CD14-positive monocyte (primary cell): Measurements from ENCODE around the gene UGT1A10. TPM values are rescaled to one million over a fixed set of nuclear protein-coding genes. Genes with fewer than 3 reads are reported as not detected.

Experiments
- DNase-seq, 3 donors: peaks; one replicate each; pipeline ENCODE4 v3.0.0-alpha.2; 2011 to 2022
- H2AFZ ChIP-seq: 2 replicates; pipeline ENCODE4 v1.6.0; 2012; ENCODE audit warnings: mild to moderate bottlenecking, low read depth, low read length, inconsistent platforms; ENCODE audit not compliant: insufficient read depth, poor library complexity, severe bottlenecking
- H3K27ac ChIP-seq, 2 donors: 1 replicate in 1 of 2; 2 replicates in 1 of 2; pipeline ENCODE4 v1.5.1; 2012 to 2013; ENCODE audit warnings: low read length in 2 of 2, control low read depth in 1 of 2, inconsistent platforms in 1 of 2, low read depth in 1 of 2, mild to moderate bottlenecking in 1 of 2
- H3K27me3 ChIP-seq, 2 donors: one replicate each; pipeline versions ENCODE4 v1.6.0 to v1.6.1; 2011 to 2013; ENCODE audit warnings: low read length in 2 of 2; ENCODE audit not compliant: control insufficient read depth in 2 of 2, insufficient read depth in 2 of 2
- H3K36me3 ChIP-seq, 2 donors: replicated peaks in 1 of 2; 1 replicate in 1 of 2; 2 replicates in 1 of 2; pipeline versions ENCODE4 v1.5.1 to v1.6.1; 2012 to 2013; ENCODE audit warnings: low read length in 2 of 2, control low read depth in 1 of 2, inconsistent platforms in 1 of 2, mild to moderate bottlenecking in 1 of 2; ENCODE audit not compliant: insufficient read depth in 2 of 2, control insufficient read depth in 1 of 2
- H3K4me1 ChIP-seq, 2 donors: 1 replicate in 1 of 2; 2 replicates in 1 of 2; pipeline versions ENCODE4 v1.5.1 to v1.6.1; 2012 to 2013; ENCODE audit warnings: low read length in 2 of 2, control low read depth in 1 of 2, inconsistent platforms in 1 of 2, mild to moderate bottlenecking in 1 of 2, moderate library complexity in 1 of 2; ENCODE audit not compliant: insufficient read depth in 2 of 2, control insufficient read depth in 1 of 2
- H3K4me2 ChIP-seq: replicated peaks from 2 replicates; pipeline ENCODE3; 2012; ENCODE audit warnings: low read length, moderate library complexity, mild to moderate bottlenecking; ENCODE audit not compliant: poor library complexity, severe bottlenecking; ENCODE audit errors: extremely low read depth
- H3K4me3 ChIP-seq, 3 experiments: fragments of 200-600 bp in 1 of 3; sonication (generic) in 1 of 3; replicated peaks in 1 of 3; 1 replicate in 2 of 3; 2 replicates in 1 of 3; pipeline ENCODE4 v1.5.1; 2011 to 2013; ENCODE audit warnings: low read length in 3 of 3, mild to moderate bottlenecking in 3 of 3, control low read depth in 2 of 3, low read depth in 2 of 3, inconsistent platforms in 1 of 3, moderate library complexity in 1 of 3
- H3K79me2 ChIP-seq: 2 replicates; pipeline ENCODE4 v1.6.0; 2012; ENCODE audit warnings: mild to moderate bottlenecking, control low read depth, inconsistent platforms, low read length, moderate library complexity; ENCODE audit not compliant: insufficient read depth
- H3K9ac ChIP-seq: 2 replicates; pipeline ENCODE4 v1.6.0; 2017; ENCODE audit warnings: low read length, mild to moderate bottlenecking; ENCODE audit not compliant: insufficient read depth, poor library complexity, severe bottlenecking
- H3K9me3 ChIP-seq, 2 donors: replicated peaks in 1 of 2; 1 replicate in 1 of 2; 2 replicates in 1 of 2; pipeline versions ENCODE4 v1.5.1 to v1.6.1; 2012 to 2013; ENCODE audit warnings: low read length in 2 of 2, control low read depth in 1 of 2; ENCODE audit not compliant: control insufficient read depth in 1 of 2, insufficient read depth in 1 of 2
- H4K20me1 ChIP-seq: 2 replicates; pipeline ENCODE4 v1.6.0; 2012; ENCODE audit warnings: mild to moderate bottlenecking, low read length, control low read depth, moderate library complexity; ENCODE audit not compliant: insufficient read depth
- H3K27ac Mint-ChIP-seq, 7 donors: one replicate each; pipeline ENCODE4 v1.8.0; 2020; ENCODE audit warnings: mild to moderate bottlenecking in 7 of 7, mixed read lengths in 7 of 7, moderate library complexity in 6 of 7, inconsistent platforms in 2 of 7
- H3K27me3 Mint-ChIP-seq, 3 donors: one replicate each; pipeline ENCODE4 v1.8.0; 2021 to 2022; ENCODE audit warnings: low read depth in 3 of 3, mild to moderate bottlenecking in 3 of 3, mixed read lengths in 3 of 3, moderate library complexity in 3 of 3, inconsistent platforms in 1 of 3
- H3K36me3 Mint-ChIP-seq, 2 donors: one replicate each; pipeline ENCODE4 v1.8.0; 2020; ENCODE audit warnings: mixed read lengths in 2 of 2, inconsistent platforms in 1 of 2, mild to moderate bottlenecking in 1 of 2
- H3K4me1 Mint-ChIP-seq: one replicate; pipeline ENCODE4 v1.8.0; 2020; ENCODE audit warnings: mild to moderate bottlenecking, mixed read lengths
- H3K4me3 Mint-ChIP-seq, 2 donors: one replicate each; pipeline ENCODE4 v1.8.0; 2020; ENCODE audit warnings: mild to moderate bottlenecking in 2 of 2, mixed read lengths in 2 of 2, moderate library complexity in 1 of 2
- H3K9me3 Mint-ChIP-seq, 7 donors: one replicate each; pipeline ENCODE4 v1.8.0; 2020 to 2022; ENCODE audit warnings: mixed read lengths in 7 of 7, mild to moderate bottlenecking in 6 of 7, moderate library complexity in 6 of 7, inconsistent platforms in 2 of 7
- CTCF ChIP-seq: fragments of 200-600 bp; IDR thresholded peaks from one replicate; pipeline ENCODE4 v1.8.0; 2022; ENCODE audit warnings: antibody characterized with exemption, mild to moderate bottlenecking
- WGBS: methylation state at CpG from one replicate; pipeline ENCODE4 v1.1.5; 2013; ENCODE audit warnings: missing lambda C conversion rate; ENCODE audit not compliant: insufficient coverage; 5-methylcytosine and 5-hydroxymethylcytosine counted together
- intact Hi-C, 2 donors: fragments of 100-400 bp; cut with micrococcal nuclease; formaldehyde crosslinking; loops; one replicate each; pipeline versions ENCODE4 v1.15.0 to v1.15.1; 2023
- polyA plus RNA-seq, 3 donors: library from polyadenylated mRNA; depleted of rRNA in 1 of 3; unstranded in 2 of 3; stranded (reverse) in 1 of 3; fragments of 300-500 nt in 2 of 3; fragments of >200 nt in 1 of 3; fragmentation: Illumina TruSeq in 2 of 3; gene quantifications; 1 replicate in 2 of 3; 2 replicates in 1 of 3; pipeline ENCODE4 v1.2.3, GENCODE V29; 2012 to 2021

The UGT1A10 gene
- polyA plus RNA-seq, 3 donors, result not detected

- Histone ChIP-seq H4K20me1 (no peaks in the 10 kb centered on the region), H3K79me2 (no peaks in the 10 kb centered on the region), H2AFZ (no peak overlapping the region), H3K4me1 (peaks cover 4 to 8% of the 10 kb centered on the region in 2 donors), H3K36me3 (no peaks in the 10 kb centered on the region), H3K4me3 (no peak overlapping the region), H3K27ac (no peak overlapping the region), H3K9ac (no peak overlapping the region), H3K9me3 (no peaks in the 10 kb centered on the region), H3K4me2 (no peak overlapping the region), H3K27me3 (no peaks in the 10 kb centered on the region)
- no peaks in the 10 kb centered on the region for H3K36me3 Mint-ChIP-seq
- H3K9me3 Mint-ChIP-seq, result peaks cover 0 to 3% (median 0%) of the 10 kb centered on the region in 7 donors
- peaks cover 2 to 6% (median 2%) of the 10 kb centered on the region in 3 donors for H3K27me3 Mint-ChIP-seq
- H3K27ac Mint-ChIP-seq, result no peak overlapping the region
- no peak for DNase-seq
- peaks cover 7% of the 10 kb centered on the region for H3K4me1 Mint-ChIP-seq
- 83% methylated on average over 1 of the region's 3 CpGs for WGBS
- TF ChIP-seq CTCF, result no peak
- intact Hi-C loops, result no loop called here
- no peak overlapping the region for H3K4me3 Mint-ChIP-seq
Measured at GRCh38 chr2:233821196-233821595, 184.9 kb downstream of the UGT1A10 start.

- Histone ChIP-seq H3K27ac (no peak overlapping the region), H3K27me3 (no peaks in the 10 kb centered on the region), H3K36me3 (no peaks in the 10 kb centered on the region), H3K9me3 (no peaks in the 10 kb centered on the region), H2AFZ (no peak overlapping the region), H3K4me3 (no peak overlapping the region), H3K79me2 (no peaks in the 10 kb centered on the region), H3K4me2 (no peak overlapping the region), H3K9ac (no peak overlapping the region), H3K4me1 (peaks cover 4 to 8% of the 10 kb centered on the region in 2 donors), H4K20me1 (no peaks in the 10 kb centered on the region)
- intact Hi-C loops, result no loop called here
- Mint-ChIP-seq H3K27ac (no peak overlapping the region), H3K36me3 (no peaks in the 10 kb centered on the region), H3K27me3 (peaks cover 3 to 6% (median 3%) of the 10 kb centered on the region in 3 donors), H3K9me3 (peaks cover 0 to 6% (median 0%) of the 10 kb centered on the region in 7 donors), H3K4me1 (peaks cover 7% of the 10 kb centered on the region), H3K4me3 (no peak overlapping the region)
- WGBS, result 100% methylated on average over 3 of the region's 8 CpGs
- TF ChIP-seq CTCF, result no peak
- DNase-seq, result no peak
Measured at GRCh38 chr2:233821709-233822100, 185.5 kb downstream of the UGT1A10 start.
